Esophagus muscularis mucosa (tissue), 3 donors: ENCODE measurements around the gene MBTPS1.

Experiments used
- CTCF ChIP-seq, 3 experiments: fragments of 200-600 bp in 2 of 3; fragments of 450-650 bp in 1 of 3; sonication (generic) in 2 of 3; IDR thresholded peaks; one replicate each; pipeline ENCODE4 v1.5.1; 2017 to 2019; ENCODE audit warnings: antibody characterized with exemption in 3 of 3, mild to moderate bottlenecking in 2 of 3, moderate library complexity in 1 of 3
- POLR2A ChIP-seq: fragments of 450-650 bp; IDR thresholded peaks from one replicate; pipeline ENCODE4 v1.6.1; 2017; ENCODE audit warnings: antibody characterized with exemption, moderate library complexity, mild to moderate bottlenecking, low read depth
- POLR2AphosphoS5 ChIP-seq, 2 donors: sonication (generic); formaldehyde crosslinking; IDR thresholded peaks; one replicate each; pipeline ENCODE4 v1.6.1; 2017; ENCODE audit warnings: antibody characterized with exemption in 2 of 2

GRCh38 chr16:84044118-84044488, 72.6 kb downstream of the MBTPS1 start:
- TF ChIP-seq POLR2AphosphoS5 (IDR thresholded peaks at IDR 0.05) (no peak), CTCF (IDR thresholded peaks at IDR 0.05) (peak in 2 of 3 experiments; percentile 13 to 29), POLR2A (no peak)
